Astrocyte of the cerebellum (primary cell): Measurements from ENCODE around the gene PPM1G.
A peak's percentile ranks its signal among the peaks of the same experiment; 100 is the strongest.

Source experiments
- DNase-seq: peaks from one replicate; pipeline ENCODE4 v3.0.0-alpha.2; 2011; ENCODE audit warnings: low read depth
- H3K4me3 ChIP-seq: 2 replicates; pipeline ENCODE4 v1.5.1; 2011; ENCODE audit warnings: mild to moderate bottlenecking, low read depth, low read length, moderate library complexity
- CTCF ChIP-seq: IDR thresholded peaks from 2 replicates; pipeline ENCODE4 v1.5.1; 2012; ENCODE audit warnings: low read length, low read depth, moderate library complexity, mild to moderate bottlenecking; ENCODE audit errors: missing control alignments
- in situ Hi-C: cut with HindIII; loops from 2 replicates; pipeline ENCODE4 v1.10.0; 2017; ENCODE audit warnings: low sequenced_read_pairs

Gene PPM1G

DNA sequence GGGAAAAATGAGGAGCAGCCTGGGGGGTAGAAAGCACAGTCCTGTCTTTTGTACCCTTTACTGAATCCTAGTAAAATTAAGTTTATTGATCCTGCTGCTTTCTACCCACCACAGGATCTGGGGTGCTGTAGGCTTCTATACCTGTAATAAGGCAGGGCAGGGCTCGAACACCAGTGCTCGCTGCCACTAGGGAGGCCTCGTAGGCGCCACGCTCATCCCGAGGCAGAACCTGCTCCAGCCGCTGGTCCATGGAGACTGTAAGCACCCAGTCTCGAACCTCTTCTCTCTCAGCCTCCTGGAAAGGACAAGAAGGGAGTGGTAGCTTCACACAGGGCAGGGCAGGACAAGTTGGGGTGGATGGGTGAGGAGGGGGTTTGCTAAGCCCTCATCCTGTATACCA is 35.8 kb upstream of the PPM1G start:
- TF ChIP-seq CTCF = no peak
- in situ Hi-C loops = no loop called here
- no peak overlapping the region for H3K4me3 ChIP-seq
- no peak for DNase-seq

DNA sequence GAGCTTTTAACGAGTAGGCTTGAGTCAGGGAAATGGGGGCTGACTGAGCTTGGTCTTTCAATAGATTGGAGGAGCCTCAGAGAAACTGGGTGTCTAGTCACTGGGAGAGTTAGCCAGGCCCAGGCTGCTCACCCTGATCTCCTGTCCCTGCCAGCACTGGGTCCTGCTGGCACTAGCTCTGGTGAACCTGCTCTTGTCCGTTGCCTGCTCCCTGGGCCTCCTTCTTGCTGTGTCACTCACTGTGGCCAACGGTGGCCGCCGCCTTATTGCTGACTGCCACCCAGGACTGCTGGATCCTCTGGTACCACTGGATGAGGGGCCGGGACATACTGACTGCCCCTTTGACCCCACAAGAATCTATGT is 33.5 kb upstream of the PPM1G start:
- in situ Hi-C loops = no loop called here
- TF ChIP-seq CTCF = no peak
- H3K4me3 ChIP-seq = no peak overlapping the region
- DNase-seq = no peak

DNA sequence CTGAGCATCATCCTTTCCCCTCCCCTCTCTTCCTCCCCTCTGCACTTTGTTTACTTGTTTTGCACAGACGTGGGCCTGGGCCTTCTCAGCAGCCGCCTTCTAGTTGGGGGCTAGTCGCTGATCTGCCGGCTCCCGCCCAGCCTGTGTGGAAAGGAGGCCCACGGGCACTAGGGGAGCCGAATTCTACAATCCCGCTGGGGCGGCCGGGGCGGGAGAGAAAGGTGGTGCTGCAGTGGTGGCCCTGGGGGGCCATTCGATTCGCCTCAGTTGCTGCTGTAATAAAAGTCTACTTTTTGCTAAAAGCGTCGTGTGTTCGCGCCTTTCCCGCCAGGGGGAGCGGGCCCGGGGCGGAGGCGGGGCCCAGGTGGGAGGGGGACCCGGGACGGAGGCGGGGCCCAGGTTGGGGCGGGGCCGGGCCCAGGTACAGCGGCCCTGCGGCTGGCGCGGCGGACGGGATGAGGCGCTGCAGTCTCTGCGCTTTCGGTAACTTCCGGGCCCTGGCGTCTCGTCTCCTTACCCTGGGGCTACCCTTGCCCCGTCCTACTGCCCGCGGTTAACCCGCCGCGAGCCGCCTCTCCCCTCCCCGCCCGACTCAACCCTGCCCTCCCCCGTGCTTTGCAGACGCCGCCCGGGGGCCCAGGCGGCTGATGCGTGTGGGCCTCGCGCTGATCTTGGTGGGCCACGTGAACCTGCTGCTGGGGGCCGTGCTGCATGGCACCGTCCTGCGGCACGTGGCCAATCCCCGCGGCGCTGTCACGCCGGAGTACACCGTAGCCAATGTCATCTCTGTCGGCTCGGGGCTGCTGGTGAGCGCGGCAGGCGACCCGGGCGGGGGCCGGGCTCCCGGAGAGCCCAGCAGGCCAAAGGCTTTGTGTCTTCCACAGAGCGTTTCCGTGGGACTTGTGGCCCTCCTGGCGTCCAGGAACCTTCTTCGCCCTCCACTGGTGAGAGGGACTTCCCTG is 32.8 kb upstream of the PPM1G start, which contains the start of gene KRTCAP3:
Gene KRTCAP3, plus strand, starts transcription at position 424 of the 962 bp plus-strand sequence. Its CDS starts 32 bp downstream, at position 456.
- no peak for DNase-seq
- H3K4me3 ChIP-seq = no peak within 1 kb of the TSS

DNA sequence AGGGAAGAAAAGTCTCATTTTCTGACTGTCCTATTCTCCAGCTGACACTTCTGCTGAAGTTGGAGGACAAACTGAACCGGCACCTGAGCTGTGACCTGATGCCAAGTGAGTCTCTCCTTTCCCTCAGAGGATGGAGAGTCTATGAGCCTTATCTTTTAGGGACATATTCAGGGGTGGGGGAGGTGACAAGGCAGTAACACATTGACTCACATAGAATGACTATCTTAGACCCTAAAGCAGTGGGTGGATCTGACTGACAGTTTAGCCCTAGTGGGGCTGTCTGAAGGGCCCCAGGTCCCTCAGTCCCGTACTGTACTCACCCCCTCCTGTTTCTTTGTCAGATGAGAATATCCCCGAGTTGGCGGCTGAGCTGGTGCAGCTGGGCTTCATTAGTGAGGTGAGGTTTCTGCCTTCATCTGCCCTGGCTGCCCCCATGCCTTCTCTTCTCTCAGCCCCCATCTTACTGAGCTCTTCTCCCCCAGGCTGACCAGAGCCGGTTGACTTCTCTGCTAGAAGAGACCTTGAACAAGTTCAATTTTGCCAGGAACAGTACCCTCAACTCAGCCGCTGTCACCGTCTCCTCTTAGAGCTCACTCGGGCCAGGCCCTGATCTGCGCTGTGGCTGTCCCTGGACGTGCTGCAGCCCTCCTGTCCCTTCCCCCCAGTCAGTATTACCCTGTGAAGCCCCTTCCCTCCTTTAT is 32.0 kb upstream of the PPM1G start:
- in situ Hi-C loops = no loop called here
- no peak overlapping the region for H3K4me3 ChIP-seq
- DNase-seq = no peak
- TF ChIP-seq CTCF = no peak

More for the DNA sequence above, 32.8 kb upstream of the PPM1G start, which contains the start of gene KRTCAP3:
- peak; percentile 13 for TF ChIP-seq CTCF
- in situ Hi-C loops = no loop called here

- H3K4me3 ChIP-seq = no peak overlapping the region
- in situ Hi-C loops = no loop called here
- no peak for TF ChIP-seq CTCF
- DNase-seq = no peak
Observed at GRCh38 chr2:27435628-27436027, 26.2 kb upstream of the PPM1G start.

DNA sequence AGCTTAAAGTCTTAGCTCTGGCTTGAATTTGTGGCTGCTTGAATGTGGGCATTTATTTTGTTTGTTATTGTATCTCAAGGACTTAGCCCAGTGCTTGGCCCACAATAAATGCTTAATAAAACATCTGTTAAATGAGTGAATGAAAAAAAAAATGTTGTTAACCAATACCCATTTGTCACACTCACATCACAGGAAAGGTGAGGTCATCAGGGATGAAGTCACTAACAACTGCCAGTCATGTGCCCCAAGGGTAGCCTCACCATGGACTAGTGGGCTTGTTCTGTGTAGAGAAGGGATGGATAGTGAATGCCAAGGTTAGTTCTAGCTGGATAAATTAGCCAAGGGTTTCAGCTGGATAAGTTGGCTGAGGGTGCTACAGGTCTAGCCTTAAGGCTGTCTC is 22.0 kb upstream of the PPM1G start:
- no peak for TF ChIP-seq CTCF
- no peak overlapping the region for H3K4me3 ChIP-seq
- in situ Hi-C loops = no loop called here
- DNase-seq = no peak
